Hepatocyte (in vitro differentiated cells): ENCODE measurements around the gene IL21R.

Source experiments
- EZH2phosphoT487 ChIP-seq: fragments of 200-600 bp; sonication (generic); IDR thresholded peaks from one replicate; pipeline ENCODE4 v1.6.1; 2018; ENCODE audit warnings: antibody characterized with exemption, mild to moderate bottlenecking, low read depth, moderate library complexity; ENCODE audit not compliant: unreplicated experiment, severe bottlenecking
- TF ChIP-seq, protein P1 (sequence below): fragments of 200-600 bp; sonication (generic); IDR thresholded peaks from 2 replicates; pipeline ENCODE4 v1.5.1; 2016; ENCODE audit warnings: antibody characterized with exemption, mild to moderate bottlenecking; ENCODE audit not compliant: poor library complexity

DNA sequence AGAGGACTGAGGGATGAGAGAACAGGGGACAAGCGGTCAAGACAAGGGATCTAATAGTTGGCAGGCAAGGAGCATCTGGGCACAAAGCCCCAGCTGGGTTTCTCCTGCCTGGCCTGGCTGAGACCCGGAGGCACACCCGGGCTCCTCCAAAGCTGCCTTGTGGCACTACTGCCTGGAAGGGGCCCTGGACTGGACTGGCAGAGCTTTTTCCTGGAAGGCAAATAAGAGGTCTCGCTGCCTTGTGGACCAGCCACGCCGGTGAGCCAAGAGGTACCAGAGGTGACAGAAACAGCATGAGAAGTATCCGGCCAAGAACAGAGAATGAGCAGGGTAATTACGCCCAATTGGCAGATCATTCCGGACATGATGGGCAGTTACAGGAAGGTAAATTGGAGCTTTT, 83.2 kb downstream of the IL21R start:
- TF ChIP-seq, protein P1, sequence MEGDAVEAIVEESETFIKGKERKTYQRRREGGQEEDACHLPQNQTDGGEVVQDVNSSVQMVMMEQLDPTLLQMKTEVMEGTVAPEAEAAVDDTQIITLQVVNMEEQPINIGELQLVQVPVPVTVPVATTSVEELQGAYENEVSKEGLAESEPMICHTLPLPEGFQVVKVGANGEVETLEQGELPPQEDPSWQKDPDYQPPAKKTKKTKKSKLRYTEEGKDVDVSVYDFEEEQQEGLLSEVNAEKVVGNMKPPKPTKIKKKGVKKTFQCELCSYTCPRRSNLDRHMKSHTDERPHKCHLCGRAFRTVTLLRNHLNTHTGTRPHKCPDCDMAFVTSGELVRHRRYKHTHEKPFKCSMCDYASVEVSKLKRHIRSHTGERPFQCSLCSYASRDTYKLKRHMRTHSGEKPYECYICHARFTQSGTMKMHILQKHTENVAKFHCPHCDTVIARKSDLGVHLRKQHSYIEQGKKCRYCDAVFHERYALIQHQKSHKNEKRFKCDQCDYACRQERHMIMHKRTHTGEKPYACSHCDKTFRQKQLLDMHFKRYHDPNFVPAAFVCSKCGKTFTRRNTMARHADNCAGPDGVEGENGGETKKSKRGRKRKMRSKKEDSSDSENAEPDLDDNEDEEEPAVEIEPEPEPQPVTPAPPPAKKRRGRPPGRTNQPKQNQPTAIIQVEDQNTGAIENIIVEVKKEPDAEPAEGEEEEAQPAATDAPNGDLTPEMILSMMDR: no peak
- TF ChIP-seq EZH2phosphoT487: no peak
